HG02759 (cell line): Measurements from ENCODE around the gene EYA3.

Experiments used
- ATAC-seq: cut with Tn5 transposase; IDR thresholded peaks from one replicate; pipeline ENCODE4 v1.9.1; 2021; ENCODE audit warnings: mild to moderate bottlenecking, moderate library complexity; ENCODE audit not compliant: unreplicated experiment

The EYA3 gene

DNA sequence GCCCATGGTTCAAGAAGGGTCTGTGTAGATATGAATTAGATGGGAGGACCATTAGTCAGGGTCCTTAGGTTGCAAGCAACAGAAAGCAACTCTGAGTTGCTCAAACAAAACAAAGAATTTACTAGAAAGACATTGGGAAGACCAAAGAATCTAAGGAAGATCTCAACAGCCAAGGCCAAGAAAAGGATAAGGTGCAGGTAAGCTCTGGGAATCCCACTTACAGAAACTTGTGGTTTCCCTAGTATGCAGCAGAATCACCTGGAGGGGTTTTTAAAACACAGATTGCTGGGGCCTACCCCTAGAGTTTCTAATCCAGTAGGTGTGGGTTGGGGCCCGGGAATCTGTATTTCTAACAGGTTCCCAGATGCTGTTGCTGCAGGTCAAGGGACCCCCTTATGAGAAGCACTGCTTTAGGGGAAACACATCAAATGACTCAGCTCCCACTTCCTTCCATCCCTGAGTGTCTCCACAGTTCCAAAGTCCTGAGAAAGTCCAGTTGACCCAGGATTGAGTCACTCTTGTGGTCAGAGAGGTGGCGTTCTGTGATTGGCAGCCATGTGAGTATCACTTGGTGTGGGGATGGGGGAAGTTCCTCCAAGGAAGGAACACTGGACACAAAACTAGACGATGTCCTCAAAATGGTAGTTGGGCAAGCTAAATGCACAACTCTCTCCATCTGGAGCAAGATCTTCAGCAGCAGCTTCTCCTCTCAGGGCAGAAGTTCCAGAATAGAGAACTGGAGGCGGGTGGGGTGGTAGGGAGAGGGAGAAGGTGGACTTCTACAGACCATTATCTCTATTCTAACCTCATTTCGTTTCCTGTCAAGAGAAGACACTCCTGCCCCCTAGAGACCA, 24.2 kb upstream of the EYA3 start:
- ATAC-seq, result no peak

DNA sequence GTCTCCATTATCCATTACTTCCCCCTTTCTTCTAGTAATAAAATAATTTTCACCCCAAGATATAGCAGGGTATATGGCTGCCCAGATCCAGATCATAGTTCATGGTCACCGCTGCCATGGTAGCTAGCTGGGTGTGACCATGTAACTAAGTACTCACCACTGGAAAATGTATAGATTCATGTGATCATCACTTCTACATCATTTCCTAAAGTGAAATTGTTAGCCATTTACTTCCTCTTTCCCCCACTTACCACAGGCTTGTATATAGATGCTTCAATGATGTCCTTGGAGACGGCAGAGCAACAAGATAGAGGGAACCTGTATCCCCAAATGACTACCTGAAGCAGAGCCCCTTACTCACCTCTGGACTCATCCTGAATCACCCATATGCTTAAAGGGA, 22.7 kb upstream of the EYA3 start:
- ATAC-seq, result no peak

DNA sequence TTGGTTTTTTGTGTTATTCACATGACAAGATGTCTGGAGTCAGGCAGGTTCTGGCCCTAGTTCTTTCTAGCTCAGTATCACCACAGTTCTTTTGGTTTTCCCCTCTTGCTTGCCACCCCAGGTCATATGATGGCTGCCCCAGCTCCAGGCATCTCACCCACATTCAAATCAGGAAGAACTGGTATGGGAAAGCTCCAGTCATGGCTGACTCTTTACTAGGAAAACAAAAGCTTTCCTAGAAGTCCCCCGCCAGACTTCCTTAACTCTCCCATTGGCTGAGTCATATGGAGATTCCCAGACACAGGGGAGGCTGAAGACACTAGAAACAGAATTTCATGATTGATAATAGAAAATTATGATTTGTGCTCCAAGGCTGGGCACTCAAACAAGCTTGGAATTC, 22.1 kb upstream of the EYA3 start:
- ATAC-seq, result no peak

GRCh38 chr1:28109639-28110038, 21.2 kb upstream of the EYA3 start:
- no peak for ATAC-seq

- ATAC-seq, result no peak
These were observed 19.6 kb upstream of the EYA3 start for GRCh38 chr1:28108001-28108400.

- ATAC-seq, result no peak
These were observed 16.6 kb upstream of the EYA3 start for GRCh38 chr1:28104866-28105467.

DNA sequence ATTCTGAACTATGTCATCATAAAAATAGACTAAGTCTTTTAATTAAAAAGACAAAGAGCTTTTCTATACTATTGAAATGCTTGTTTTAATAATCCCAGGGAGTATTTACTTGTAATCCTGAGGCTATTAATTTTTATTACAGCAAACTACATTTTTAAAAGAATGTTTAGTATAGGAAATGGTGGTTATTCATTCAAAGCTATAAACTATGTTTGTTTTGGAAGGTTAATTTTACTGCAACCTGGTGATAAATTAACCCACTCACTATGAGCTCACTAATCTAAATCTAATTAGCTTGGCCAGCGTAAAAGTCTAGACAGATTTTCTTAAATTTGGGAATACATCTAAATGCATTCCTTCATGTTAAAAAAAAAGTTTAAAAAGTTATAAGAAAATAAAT, 13.8 kb upstream of the EYA3 start:
- no peak for ATAC-seq

DNA sequence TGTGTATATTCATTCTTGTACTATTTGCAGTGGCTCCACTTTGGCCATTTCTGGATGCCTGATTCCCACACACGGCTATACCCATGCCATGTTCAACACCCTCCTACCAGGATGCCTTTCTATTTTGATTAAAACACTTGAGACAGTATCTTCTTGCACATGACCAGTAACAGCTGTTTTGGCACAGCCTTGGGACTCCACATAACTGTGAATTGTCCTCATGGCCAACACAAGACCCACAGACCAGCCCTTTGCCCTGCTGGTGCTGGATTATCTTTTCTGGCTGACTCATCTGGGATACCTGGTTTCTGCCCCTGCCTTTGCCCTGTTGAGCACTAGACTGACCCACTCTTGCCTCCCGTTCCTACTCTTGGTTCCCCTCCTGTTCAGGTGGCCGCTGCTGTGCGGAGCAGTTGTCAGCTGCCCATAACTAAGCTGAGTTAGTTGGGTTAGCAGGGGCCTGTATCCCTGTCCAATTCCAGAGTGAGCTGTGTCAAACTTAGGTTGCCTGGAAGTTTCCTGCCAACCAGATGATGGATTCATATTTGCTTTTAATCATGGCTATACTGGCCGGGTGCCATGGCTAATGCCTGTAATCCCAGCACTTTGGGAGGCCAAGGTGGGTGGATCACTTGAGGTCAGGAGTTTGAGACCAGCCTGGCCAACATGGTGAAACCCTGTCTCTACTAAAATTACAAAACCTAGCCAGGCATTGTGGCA, 10.8 kb upstream of the EYA3 start:
- no peak for ATAC-seq

DNA sequence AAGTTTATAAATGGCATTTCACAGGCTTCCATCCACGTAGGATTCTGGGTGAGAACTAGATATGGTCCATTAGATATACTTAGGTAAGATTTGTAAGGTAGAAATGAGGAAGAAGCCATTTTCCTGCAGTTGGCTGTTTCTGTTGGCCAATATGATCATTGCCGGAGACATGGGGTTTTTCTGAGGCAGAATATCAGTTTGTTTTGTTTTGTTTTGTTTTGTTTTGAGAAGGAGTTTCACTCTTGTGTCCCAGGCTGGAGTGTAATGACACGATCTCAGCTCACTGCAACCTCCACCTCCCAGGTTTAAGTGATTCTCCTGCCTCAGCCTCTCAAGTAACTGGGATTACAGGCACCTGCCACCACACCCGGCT, 8.7 kb upstream of the EYA3 start:
- no peak for ATAC-seq

DNA sequence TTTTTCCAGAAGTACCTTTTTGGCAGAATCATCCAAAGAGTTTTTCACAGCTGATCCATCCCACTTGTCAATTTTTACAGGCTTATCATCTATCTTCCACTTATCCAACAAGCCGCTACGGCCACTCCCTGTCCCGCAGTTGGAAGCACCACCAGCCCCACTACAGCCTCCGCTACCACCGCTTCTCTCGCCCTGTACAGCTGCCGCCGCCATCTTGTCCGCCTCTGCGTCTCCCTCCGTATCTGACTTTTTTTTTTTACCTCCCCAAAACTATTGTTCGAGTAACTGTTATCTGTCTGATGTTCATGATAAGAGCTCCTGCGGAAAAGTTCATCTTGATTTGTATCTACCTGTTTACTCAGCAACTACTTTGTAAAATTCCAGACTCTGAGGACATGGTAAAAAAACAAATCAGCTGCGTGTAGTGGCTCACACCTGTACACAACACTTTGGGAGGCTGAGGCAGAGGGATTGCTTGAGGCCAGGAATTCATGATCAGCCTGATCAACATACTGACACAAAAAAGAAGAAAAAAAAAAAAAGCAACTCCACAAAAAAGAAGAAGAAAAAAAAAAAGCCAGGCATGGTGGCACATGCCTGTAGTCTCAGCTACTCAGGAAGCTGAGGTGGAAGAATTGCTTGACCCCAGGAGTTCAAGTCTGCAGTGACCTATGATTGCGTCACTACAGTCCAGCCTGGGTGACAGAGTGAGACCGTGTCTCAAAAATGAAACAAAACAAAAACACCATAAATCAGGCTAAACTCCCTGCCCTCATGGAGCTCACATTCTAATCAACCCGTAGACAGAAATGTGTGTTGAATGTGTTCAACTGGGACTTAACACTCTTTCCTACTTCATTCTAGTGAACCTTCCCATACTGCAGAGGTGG, 8.0 kb upstream of the EYA3 start:
- no peak for ATAC-seq

GRCh38 chr1:28091043-28091781, 2.8 kb upstream of the EYA3 start:
- no peak for ATAC-seq

GRCh38 chr1:28087614-28088167, 719 bp downstream of the EYA3 start:
- peak; percentile 5 for ATAC-seq

DNA sequence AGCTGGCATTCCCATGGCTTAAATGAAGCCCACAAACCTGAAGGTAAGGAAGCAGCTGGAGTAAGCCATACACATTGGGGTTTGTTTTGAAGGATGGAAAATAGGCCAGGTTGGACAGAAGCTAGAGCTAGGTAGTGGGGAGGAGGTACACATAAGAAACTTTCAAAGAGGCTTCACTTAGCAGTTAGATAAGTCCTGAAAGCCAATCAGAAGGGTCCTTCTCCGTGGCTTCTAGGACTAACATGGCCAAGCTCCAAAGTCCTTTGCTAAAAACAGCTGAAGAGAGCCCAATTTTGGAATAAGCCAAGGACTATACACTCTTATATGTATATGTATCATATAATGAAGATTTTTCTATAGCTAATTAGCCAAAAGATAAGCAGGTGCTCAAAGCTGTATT, 1.8 kb downstream of the EYA3 start:
- ATAC-seq, result no peak

DNA sequence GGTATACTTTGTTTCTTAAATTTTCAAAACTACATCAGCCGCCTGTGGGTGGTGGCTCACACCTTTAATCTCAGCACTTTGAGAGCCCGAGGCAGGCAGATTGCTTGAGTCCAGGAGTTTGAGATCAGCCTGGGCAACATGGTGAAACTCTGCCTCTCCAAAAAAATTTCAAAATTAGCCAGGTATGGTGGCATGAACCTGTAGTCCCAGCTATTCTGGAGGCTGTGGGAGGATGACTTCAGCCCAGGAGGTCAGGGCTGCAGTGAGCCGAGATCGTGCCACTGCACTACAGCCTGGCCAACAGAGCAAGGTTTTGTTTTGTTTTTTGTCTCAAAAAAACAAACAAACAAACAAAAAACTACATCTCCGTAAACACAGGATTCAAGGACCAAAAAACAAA, 3.3 kb downstream of the EYA3 start:
- no peak for ATAC-seq

DNA sequence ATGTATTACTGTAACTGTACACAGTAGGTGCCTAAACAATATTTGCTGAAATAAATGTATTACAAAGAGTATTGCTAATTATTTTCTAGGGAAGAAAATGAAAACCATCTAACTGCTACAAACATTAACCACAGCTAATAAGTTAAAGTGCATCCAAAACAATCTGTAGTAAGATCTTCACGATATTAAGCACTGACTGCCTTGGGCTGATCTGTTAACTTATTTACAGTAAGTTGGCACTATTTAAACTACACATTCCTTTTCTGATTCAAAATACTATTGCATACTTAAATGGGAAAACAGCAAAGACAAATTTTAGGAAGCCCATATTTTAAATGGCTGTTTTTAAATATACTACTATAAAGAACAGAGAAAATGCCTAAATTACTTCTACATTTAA, 4.5 kb downstream of the EYA3 start:
- no peak for ATAC-seq

DNA sequence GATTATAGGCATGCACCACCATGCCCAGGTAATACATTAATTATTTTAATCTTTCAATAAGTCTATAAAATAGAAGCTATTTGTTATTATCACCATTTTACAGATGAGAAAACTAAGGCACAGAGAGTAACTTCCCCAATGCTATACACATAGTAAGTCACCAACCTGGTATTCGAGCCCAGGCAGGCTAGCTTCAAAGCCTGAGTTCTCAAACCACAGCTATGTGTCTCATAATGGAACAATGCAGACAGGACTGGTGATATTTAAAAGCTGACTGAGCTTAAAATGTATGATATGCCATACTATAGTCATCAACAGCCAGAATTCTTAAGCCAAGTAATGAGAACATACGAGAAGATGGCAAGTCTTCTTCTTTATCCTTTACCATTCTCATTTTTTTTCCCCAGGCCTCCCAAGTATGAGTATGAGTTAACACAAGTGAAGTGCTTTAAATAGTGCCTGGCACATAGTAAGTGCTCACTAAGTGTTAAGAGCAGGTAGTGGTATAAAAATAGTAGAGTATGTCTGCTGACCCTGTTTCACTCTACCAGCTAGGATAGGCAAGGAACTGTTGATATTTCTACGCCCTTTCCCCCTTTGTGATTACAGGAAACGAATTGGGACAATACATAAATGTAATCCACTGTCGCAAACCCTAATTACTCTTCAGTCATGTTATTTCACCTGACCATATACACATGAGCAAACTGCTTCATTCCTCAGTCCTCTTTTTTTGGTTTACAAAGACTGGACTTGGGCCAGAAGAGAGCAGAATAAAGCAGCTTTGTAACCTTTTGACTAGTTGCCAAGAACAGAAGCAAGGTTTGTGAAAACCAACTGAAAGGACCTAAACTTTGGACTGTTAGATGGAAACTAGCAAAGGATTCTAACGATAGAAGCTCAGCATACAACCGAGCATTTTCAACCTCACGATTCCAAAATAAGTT, 9.5 kb downstream of the EYA3 start:
- ATAC-seq, result no peak

DNA sequence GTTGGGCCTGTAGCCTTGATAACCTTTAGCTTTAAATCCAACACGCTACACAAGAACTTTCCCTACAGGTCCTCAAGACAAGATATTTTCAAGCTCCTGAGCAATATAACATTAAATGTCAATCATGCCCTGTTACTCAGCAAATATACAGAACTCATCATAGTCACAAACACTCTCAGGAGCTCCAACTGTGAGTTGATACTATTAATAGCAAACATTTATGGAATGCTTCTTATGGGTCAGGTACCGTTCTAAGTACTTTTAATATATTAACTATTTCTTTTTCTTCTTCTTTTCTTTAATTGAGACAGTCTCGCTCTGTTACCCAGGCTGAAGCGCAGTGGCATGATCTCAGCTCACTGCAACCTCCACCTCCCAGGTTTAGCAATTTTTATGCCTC, 10.1 kb downstream of the EYA3 start:
- no peak for ATAC-seq

- ATAC-seq, result no peak
These were observed 13.4 kb downstream of the EYA3 start for GRCh38 chr1:28074892-28075511.

- no peak for ATAC-seq
These were observed 14.5 kb downstream of the EYA3 start for GRCh38 chr1:28073867-28074266.
